Parathyroid adenoma (tissue), 2 donors: ENCODE data around the gene WDR33.
"Not testable (repeated sequence)": the region's sequence is repeated elsewhere in the genome, so short reads cannot be mapped to it uniquely, and the experiment has no call there.

Source experiments
- H2AFZ ChIP-seq: fragments of 300-600 bp; sonication (generic); one replicate; pipeline ENCODE4 v1.7.0; 2017; ENCODE audit warnings: antibody characterized with exemption, mild to moderate bottlenecking
- H3K27ac ChIP-seq: fragments of 300-600 bp; sonication (generic); one replicate; pipeline ENCODE4 v1.7.0; 2017
- H3K27me3 ChIP-seq: fragments of 300-600 bp; sonication (generic); one replicate; pipeline ENCODE4 v1.7.0; 2017; ENCODE audit warnings: low read length; ENCODE audit not compliant: control insufficient read depth, insufficient read depth
- H3K36me3 ChIP-seq: fragments of 300-600 bp; sonication (generic); one replicate; pipeline ENCODE4 v1.7.0; 2017; ENCODE audit warnings: low read length; ENCODE audit not compliant: control insufficient read depth, insufficient read depth
- H3K4me1 ChIP-seq: fragments of 300-600 bp; sonication (generic); one replicate; pipeline ENCODE4 v1.7.0; 2017; ENCODE audit warnings: control low read depth
- H3K4me2 ChIP-seq: fragments of 300-600 bp; sonication (generic); one replicate; pipeline ENCODE4 v1.7.0; 2017; ENCODE audit warnings: low read length
- H3K4me3 ChIP-seq: fragments of 300-600 bp; sonication (generic); one replicate; pipeline ENCODE4 v1.7.0; 2017; ENCODE audit warnings: low read depth, low read length
- H3K79me2 ChIP-seq: fragments of 300-600 bp; sonication (generic); one replicate; pipeline ENCODE4 v1.7.0; 2017; ENCODE audit warnings: control low read depth
- H3K9ac ChIP-seq: fragments of 300-600 bp; sonication (generic); one replicate; pipeline ENCODE4 v1.7.0; 2017; ENCODE audit warnings: mild to moderate bottlenecking
- H3K9me3 ChIP-seq: fragments of 300-600 bp; sonication (generic); one replicate; pipeline ENCODE4 v1.7.0; 2017; ENCODE audit warnings: low read length; ENCODE audit not compliant: control insufficient read depth
- CTCF ChIP-seq: fragments of 300-600 bp; sonication (generic); IDR thresholded peaks from one replicate; pipeline ENCODE4 v1.7.0; 2017; ENCODE audit warnings: antibody characterized with exemption, mild to moderate bottlenecking
- donor health status: primary hyperparathyroidism.

Gene WDR33

GRCh38 chr2:127776122-127776780 lies 34.7 kb downstream of the WDR33 start:
- peaks cover 73% of the 10 kb centered on the region for H3K79me2 ChIP-seq
- H3K27me3 ChIP-seq, result no peaks in the 10 kb centered on the region
- no peak overlapping the region for H3K4me2 ChIP-seq
- no peaks in the 10 kb centered on the region for H3K36me3 ChIP-seq
- H3K9ac ChIP-seq, result no peak overlapping the region
- no peaks in the 10 kb centered on the region for H3K9me3 ChIP-seq
- H2AFZ ChIP-seq, result no peak overlapping the region
- H3K4me1 ChIP-seq, result peaks cover 11% of the 10 kb centered on the region
- H3K27ac ChIP-seq, result no peak overlapping the region
- no peak overlapping the region for H3K4me3 ChIP-seq
- TF ChIP-seq CTCF, result no peak

- no peaks in the 10 kb centered on the region for H3K27me3 ChIP-seq
- H3K4me1 ChIP-seq, result peaks cover 4% of the 10 kb centered on the region
- no peak overlapping the region for H3K4me3 ChIP-seq
- H2AFZ ChIP-seq, result no peak overlapping the region
- no peaks in the 10 kb centered on the region for H3K36me3 ChIP-seq
- H3K27ac ChIP-seq, result no peak overlapping the region
- TF ChIP-seq CTCF, result no peak
- H3K9ac ChIP-seq, result no peak overlapping the region
- no peaks in the 10 kb centered on the region for H3K9me3 ChIP-seq
- H3K79me2 ChIP-seq, result peaks cover 41% of the 10 kb centered on the region
- H3K4me2 ChIP-seq, result no peak overlapping the region
Measured at GRCh38 chr2:127771756-127772155, 39.2 kb downstream of the WDR33 start.

GRCh38 chr2:127770973-127771735 lies 39.8 kb downstream of the WDR33 start:
- no peaks in the 10 kb centered on the region for H3K4me1 ChIP-seq
- H3K27me3 ChIP-seq, result no peaks in the 10 kb centered on the region
- H3K9ac ChIP-seq, result no peak overlapping the region
- no peaks in the 10 kb centered on the region for H3K36me3 ChIP-seq
- no peak overlapping the region for H3K4me2 ChIP-seq
- H3K4me3 ChIP-seq, result no peak overlapping the region
- no peak for TF ChIP-seq CTCF
- no peak overlapping the region for H2AFZ ChIP-seq
- H3K79me2 ChIP-seq, result peaks cover 36% of the 10 kb centered on the region
- no peaks in the 10 kb centered on the region for H3K9me3 ChIP-seq
- H3K27ac ChIP-seq, result no peak overlapping the region

GRCh38 chr2:127770534-127770933 lies 40.4 kb downstream of the WDR33 start:
- not testable (repeated sequence) for H3K36me3 ChIP-seq, H3K4me1 ChIP-seq, H3K27ac ChIP-seq, H3K4me2 ChIP-seq, H3K4me3 ChIP-seq, H3K9ac ChIP-seq, H3K27me3 ChIP-seq, H2AFZ ChIP-seq, H3K9me3 ChIP-seq
- peaks cover 36% of the 10 kb centered on the region for H3K79me2 ChIP-seq

- Histone ChIP-seq H3K4me2 (no peak overlapping the region), H2AFZ (no peak overlapping the region), H3K4me3 (no peak overlapping the region), H3K79me2 (peaks cover 29% of the 10 kb centered on the region), H3K9me3 (no peaks in the 10 kb centered on the region), H3K27me3 (no peaks in the 10 kb centered on the region), H3K27ac (no peak overlapping the region), H3K36me3 (no peaks in the 10 kb centered on the region), H3K4me1 (no peaks in the 10 kb centered on the region), H3K9ac (no peak overlapping the region)
- TF ChIP-seq CTCF, result no peak
Measured at GRCh38 chr2:127769587-127769986, 41.4 kb downstream of the WDR33 start.
